Thoracic aorta (tissue), 2 donors: Measurements from ENCODE around the gene AFAP1L1. TPM values are rescaled to one million over a fixed set of nuclear protein-coding genes. Genes with fewer than 3 reads are reported as not detected.
"Not testable (repeated sequence)": the region's sequence is repeated elsewhere in the genome, so short reads cannot be mapped to it uniquely, and the experiment has no call there.

Experiments used
- ATAC-seq: fragments of 150-250 bp; one replicate; pipeline ENCODE4 v1.8.0; 2017; ENCODE audit warnings: low read depth; ENCODE audit not compliant: insufficient number of reproducible peaks, low FRiP score
- DNase-seq: peaks from one replicate; pipeline ENCODE4 v3.0.0-alpha.2; 2020; ENCODE audit warnings: low spot score
- H3K27ac ChIP-seq, 2 donors: fragments of 200-600 bp; sonication (generic); 1 replicate in 1 of 2; 2 replicates in 1 of 2; pipeline ENCODE4 v1.5.1; 2016; ENCODE audit warnings: mild to moderate bottlenecking in 2 of 2, moderate library complexity in 2 of 2
- H3K27me3 ChIP-seq: fragments of 200-600 bp; sonication (generic); replicated peaks from 2 replicates; pipeline ENCODE4 v1.6.0; 2016; ENCODE audit warnings: mild to moderate bottlenecking; ENCODE audit not compliant: insufficient read depth
- H3K36me3 ChIP-seq: fragments of 200-600 bp; sonication (generic); one replicate; pipeline ENCODE4 v1.5.1; 2016
- H3K4me1 ChIP-seq, 2 donors: fragments of 200-600 bp; sonication (generic); 1 replicate in 1 of 2; 2 replicates in 1 of 2; pipeline versions ENCODE4 v1.5.1 to v1.6.0; 2016; ENCODE audit warnings: low read depth in 2 of 2, mild to moderate bottlenecking in 1 of 2; ENCODE audit not compliant: control insufficient read depth in 1 of 2
- H3K4me3 ChIP-seq: fragments of 200-600 bp; sonication (generic); 2 replicates; pipeline ENCODE4 v1.5.1; 2016; ENCODE audit warnings: mild to moderate bottlenecking
- H3K9me3 ChIP-seq: fragments of 200-600 bp; sonication (generic); 2 replicates; pipeline ENCODE4 v1.5.1; 2016
- total RNA-seq, 2 donors: library from RNA; depleted of rRNA; stranded (reverse); fragments of >200 nt; gene quantifications; one replicate each; pipeline versions ENCODE4 v1.1.0 to v1.2.3, GENCODE V29; 2016
- TF ChIP-seq, protein P1 (sequence below): fragments of 200-600 bp; sonication (generic); IDR thresholded peaks from one replicate; pipeline ENCODE4 v1.5.1; 2019; ENCODE audit warnings: antibody characterized with exemption

Gene AFAP1L1
- total RNA-seq, 2 donors from 2014 or later: 6.8 to 10.4 TPM

DNA sequence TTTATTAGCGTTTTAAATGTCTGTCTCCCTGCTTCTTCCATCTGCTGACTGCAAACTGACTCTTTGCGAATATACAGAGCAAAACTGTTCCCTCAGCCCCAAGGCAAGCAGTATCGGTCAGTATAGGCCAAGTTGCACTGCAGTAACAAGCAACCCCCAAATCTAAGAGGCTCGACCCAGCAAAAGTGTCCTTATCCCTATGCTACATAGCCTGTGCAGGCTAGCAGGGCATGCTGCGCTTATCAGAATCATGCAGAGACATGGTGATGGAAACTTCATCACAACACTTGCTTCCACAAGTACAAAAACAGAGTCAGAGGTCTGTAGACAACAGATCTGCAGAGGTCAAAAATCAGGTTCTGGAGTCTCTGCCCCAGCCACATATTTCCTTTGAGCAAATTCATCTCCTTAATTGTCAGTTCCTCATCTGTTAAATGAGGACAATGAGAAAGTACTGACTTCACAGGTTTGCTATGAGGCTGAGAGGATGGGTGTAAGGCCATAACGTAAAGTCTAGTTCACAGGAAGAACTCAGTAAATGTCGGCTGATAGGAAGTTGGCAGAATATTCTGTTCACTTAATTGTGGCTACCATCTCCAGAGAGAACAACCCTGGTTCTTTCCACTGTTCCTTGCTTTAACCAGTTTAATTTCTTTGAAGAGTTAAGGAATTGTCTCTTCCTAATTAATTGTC is 117.0 kb downstream of the AFAP1L1 start:
- TF ChIP-seq, protein P1, sequence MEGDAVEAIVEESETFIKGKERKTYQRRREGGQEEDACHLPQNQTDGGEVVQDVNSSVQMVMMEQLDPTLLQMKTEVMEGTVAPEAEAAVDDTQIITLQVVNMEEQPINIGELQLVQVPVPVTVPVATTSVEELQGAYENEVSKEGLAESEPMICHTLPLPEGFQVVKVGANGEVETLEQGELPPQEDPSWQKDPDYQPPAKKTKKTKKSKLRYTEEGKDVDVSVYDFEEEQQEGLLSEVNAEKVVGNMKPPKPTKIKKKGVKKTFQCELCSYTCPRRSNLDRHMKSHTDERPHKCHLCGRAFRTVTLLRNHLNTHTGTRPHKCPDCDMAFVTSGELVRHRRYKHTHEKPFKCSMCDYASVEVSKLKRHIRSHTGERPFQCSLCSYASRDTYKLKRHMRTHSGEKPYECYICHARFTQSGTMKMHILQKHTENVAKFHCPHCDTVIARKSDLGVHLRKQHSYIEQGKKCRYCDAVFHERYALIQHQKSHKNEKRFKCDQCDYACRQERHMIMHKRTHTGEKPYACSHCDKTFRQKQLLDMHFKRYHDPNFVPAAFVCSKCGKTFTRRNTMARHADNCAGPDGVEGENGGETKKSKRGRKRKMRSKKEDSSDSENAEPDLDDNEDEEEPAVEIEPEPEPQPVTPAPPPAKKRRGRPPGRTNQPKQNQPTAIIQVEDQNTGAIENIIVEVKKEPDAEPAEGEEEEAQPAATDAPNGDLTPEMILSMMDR: no peak
- Histone ChIP-seq H3K9me3 (no peaks in the 10 kb centered on the region), H3K27me3 (no peaks in the 10 kb centered on the region), H3K27ac (peak overlapping the region; percentile 99 to 100), H3K36me3 (no peaks in the 10 kb centered on the region), H3K4me3 (no peak overlapping the region), H3K4me1 (peaks cover 25 to 69% of the 10 kb centered on the region in 2 donors)
- DNase-seq: no peak
- no peak for ATAC-seq

DNA sequence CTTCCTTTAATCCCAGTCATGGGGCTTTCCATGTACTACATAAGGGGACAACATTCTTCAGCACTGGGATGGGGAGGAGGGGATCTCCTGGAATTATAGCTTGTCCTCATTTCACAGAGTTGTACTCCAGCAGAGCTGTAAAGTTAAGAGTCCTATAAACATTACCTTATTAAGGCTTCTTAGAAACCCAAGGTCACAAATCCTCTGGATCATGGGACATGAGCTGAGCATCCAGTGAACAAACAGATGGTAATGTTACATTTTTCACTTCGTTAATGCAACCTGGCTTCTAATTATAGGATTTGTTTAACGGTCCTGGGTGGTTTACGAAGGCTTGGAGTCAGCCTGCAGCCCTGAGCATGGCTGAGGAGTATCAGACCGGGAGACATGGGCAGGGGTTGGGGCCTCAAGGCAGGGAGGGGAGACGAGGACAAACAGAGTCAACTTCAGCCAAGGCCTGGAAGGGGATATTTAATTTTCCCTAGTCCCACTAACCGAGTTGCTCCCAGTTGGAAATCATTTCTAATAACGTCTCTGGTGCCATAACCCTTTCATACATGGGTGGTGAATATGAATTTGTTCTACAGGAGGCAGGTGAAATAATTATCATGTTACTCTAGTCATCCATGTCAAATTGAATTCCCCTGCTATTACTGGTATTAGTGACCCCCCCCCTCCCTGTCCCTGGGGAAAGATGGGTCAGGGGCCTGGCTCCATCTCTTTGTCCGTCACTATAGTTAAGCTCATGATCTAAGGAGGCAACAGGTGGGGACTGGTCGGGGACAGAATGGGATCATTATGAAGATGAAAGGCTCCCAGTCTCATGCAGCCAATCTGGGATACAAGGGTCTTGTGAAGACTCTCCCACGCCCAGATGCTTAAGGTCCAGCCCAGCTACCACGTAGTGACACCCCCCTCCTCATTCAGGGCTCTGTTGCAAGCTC is 118.2 kb downstream of the AFAP1L1 start:
- ATAC-seq (no peak), DNase-seq (no peak)
- Histone ChIP-seq H3K27me3 (no peaks in the 10 kb centered on the region), H3K4me3 (no peak overlapping the region), H3K9me3 (no peaks in the 10 kb centered on the region), H3K27ac (peak overlapping the region; percentile 99 to 100), H3K4me1 (peaks cover 14 to 57% of the 10 kb centered on the region in 2 donors), H3K36me3 (no peaks in the 10 kb centered on the region)
- TF ChIP-seq, protein P1: no peak

DNA sequence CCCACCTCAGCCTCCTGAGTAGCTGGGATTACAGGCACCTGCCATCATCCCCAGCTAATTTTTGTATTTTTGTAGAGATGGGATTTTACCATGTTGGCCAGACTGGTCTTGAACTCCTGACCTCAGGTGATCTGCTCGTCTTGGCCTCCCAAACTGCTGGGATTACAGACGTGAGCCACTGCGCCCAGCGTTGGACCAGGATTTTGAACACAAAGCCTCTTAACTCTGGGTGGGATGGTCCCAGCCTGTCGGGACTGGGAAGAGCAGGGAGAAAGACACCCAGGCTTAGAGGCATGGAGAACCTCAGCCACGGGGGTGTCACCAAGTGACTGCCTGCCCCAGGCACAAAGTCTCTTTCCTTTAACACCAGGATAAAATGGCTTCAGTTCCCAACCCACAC is 119.4 kb downstream of the AFAP1L1 start:
- H3K4me3 ChIP-seq, DNase-seq, ATAC-seq, H3K27me3 ChIP-seq, H3K36me3 ChIP-seq, H3K9me3 ChIP-seq: not testable (repeated sequence)
- Histone ChIP-seq H3K4me1 (peaks cover 9 to 44% of the 10 kb centered on the region in 2 donors), H3K27ac (peak overlapping the region in 1 of 2 donors; percentile 28)

Other genes starting within 250 kb of the AFAP1L1 start
- gene SH3TC2, start 208.8 kb upstream of the AFAP1L1 start, total RNA-seq: 1 to 10 TPM; 1.1 to 1.9 TPM
- gene ABLIM3, start 130.4 kb upstream of the AFAP1L1 start, total RNA-seq: 10 to 100 TPM; 23.0 to 41.2 TPM
- gene GRPEL2, start 73.6 kb downstream of the AFAP1L1 start, total RNA-seq: 1 to 10 TPM; 7.9 to 9.7 TPM
- 1 to 10 TPM; 7.3 to 7.8 TPM for gene PCYOX1L, start 86.2 kb downstream of the AFAP1L1 start, total RNA-seq
- gene IL17B, start 107.4 kb downstream of the AFAP1L1 start, total RNA-seq: 1 to 10 TPM; 1.9 to 7.1 TPM